GM18870 (cell line): ENCODE data around the gene CCDC134.

ENCODE experiments used
- ATAC-seq: cut with Tn5 transposase; IDR thresholded peaks from one replicate; pipeline ENCODE4 v1.9.1; 2021; ENCODE audit warnings: moderate library complexity; ENCODE audit not compliant: unreplicated experiment

The CCDC134 gene

DNA sequence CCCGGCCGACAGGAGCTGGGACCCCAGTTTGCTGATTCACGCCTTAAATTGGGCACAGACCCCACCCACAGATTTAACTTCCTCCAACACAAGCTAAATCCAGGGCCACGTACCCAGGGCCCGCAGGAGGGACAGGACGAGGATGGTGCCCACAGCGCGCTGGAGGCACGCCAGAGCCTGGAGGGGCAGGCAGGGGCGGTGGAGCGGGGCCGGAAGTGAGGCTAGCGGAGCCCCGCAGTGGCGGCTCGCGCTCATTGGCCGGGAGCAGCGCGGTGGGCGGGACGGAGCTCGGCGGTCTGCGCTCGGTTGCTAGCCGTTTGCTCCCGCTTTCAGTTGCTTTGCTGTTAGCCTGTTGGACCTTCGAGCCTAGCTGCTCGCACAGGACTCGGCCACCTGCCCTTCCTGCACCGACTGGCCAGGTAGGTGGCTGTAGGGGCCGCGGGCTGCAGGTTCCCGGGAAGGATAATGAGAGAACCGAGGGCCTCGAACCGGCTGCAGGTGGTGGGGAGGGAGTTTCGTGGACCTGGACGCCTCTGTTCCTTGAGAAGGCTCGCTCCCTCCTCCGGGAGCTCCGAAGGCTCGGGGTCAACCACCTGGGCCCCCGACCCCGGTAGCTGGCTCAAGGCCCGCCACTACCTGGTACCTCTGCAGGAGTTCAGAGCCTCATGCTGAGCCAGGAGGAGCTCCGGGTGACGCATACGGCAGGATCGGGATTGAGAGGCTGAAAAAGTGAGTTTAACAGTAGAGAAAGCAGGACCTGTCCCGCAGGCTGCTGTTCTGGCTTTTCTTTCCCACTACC lies at the start of gene CCDC134:
TSS of gene CCDC134 (plus strand) at position 332 of the 799 bp plus-strand sequence. CDS start 8,212 bp downstream, outside the sequence.
- ATAC-seq: peak; percentile 47

DNA sequence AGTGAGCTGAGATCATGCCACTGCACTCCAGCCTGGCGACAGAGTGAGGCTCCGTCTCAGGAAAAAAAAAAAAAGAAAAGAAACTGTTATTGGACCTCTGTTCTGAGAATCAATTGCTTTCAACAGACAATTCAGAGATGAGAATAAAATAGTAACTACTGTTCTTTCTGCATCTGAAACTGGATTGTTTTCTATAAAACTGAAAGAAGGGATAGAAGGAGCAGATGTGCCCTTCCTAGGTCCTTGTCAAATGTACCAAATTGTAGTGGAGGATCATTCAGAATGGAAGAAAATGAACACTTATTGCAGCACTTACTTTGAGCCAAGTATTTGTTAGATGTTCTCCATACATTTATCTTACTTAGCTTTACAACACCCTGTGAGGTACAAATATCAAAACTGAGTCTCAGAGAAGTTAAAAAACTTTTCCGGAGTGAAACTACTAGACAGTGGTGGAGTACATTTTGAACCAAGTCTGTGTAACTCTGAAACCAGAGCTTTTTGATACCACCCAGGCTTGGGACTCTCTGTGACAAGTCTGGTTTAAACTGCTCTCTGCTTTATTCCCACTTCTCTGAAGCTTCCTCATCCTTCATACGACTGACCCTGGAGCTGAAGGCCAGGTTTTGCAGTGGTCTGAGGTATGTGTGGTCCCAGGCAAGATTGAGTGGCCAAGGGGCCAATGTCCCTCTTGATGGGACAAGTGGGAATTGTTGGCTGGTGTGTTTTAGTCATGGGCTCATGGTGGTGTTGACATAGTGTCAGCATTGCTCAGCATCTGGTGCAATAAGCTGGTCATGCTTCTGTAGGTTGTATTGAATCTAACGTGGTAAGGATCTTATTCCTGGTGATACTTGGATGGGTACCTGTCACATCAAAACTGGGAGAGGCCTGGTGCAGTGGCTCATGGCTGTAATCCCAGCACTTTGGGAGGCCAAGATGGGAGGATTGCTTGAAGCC lies 48.2 kb upstream of the CCDC134 start:
- ATAC-seq: no peak

DNA sequence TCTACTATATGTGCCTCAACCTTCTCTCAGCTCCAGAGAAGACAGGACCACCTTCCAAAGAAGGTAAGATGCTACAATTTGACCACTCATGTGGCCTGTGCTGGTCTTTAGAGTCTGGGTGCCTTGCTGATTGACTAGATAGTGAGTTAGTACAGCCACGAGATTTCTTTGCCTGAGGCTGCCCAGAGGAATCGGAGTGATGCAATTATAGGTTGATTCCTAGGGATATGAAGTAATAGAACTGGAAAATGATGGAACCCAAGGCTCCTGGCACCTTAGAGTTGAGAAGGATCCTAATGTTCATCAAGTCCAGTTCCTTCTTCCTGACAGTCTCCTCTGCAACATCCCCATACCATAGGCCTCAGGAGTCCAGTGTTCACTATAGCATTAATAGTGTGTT lies 46.5 kb upstream of the CCDC134 start:
- ATAC-seq: no peak

DNA sequence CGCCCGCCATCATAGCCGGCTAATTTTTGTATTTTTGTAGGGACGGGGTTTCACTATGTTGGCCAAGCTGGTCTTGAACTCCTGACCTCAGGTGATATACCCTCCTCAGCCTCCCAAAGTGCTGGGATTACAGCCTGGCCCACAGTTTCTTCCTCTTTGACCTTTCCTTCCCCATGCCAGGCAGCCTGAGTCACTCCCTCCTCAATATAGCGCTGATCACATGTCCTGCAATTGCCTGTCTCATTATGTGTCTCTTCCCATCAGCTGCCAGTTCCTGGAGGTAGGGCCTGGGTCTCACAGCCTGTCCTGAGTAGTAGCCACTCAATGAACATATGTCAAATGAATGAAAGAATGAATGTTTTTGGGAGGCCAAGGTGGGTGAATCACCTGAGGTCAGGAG lies 43.0 kb upstream of the CCDC134 start:
- no peak for ATAC-seq

DNA sequence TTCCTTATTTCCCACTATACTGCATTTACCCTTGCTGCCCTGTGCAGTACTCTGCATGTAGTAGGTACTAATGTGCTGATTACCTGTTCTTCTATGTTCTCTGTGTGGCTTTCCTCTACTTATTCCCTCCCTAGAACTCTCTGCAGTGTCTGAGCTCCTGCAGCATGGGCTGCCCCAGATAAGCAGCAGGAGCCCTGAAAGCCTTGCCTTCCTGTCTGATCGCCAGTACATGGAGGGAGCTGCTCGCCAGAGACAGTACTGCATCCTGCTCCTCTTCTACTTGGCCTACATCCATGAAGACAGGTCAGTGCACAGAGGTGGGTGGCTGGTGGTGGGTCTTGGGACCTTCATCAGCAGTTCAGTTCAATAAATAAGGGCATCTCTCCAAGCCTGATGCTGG lies 42.2 kb upstream of the CCDC134 start:
- ATAC-seq: no peak

DNA sequence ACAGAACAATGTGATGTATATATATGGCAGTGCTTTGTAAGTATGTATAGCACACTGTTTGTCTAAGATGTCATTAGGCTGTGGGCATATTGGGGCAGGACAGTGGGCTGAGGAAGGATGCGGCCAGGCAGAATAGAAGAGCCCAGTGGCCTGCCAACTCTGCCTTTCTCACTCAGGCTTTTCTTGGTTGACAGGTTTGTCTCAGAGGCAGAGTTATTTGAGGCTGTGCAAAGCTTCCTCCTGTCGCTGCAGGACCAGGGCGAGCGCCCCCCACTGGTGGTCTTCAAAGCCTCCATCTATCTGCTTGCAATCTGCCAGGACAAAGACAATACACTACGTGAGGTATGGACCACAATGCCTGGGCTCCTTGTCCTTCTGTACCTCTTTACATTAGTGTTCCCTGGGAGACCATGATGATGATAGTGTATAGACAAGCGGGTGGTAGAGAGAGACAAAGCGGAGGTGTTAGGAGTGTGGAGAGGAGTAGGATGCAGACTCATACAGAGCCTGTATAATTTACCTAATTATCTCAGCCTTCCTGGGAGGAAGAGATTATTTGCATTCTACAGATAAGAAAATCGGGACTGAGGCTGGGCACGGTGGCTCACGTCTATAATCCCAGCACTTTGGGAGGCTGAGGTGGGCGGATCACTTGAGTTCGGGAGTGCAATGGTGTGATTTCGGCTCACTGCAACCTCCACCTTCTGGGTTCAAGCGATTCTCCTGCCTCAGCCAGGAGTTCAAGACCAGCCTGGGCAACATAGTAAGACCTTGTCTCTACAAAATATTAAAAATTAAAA lies 37.3 kb upstream of the CCDC134 start:
- no peak for ATAC-seq

DNA sequence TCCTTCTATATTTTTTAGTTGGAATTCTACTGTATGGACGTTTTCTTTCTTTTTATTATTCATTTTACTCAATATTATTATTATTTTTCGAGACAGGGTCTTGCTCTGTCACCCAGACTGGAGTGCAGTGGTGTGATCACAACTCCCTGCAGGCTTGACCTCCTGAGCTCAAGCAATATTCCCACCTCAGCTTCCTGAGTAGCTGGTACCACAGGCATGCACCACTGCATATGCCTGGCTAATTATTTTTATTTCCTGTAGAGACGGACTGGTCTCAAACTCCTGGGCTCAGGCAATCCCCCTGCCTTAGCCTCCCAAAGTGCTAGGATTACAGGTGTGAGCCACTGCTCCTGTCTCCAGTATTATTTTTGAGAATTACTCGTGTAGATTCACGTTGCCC lies 34.0 kb upstream of the CCDC134 start:
- ATAC-seq: no peak

DNA sequence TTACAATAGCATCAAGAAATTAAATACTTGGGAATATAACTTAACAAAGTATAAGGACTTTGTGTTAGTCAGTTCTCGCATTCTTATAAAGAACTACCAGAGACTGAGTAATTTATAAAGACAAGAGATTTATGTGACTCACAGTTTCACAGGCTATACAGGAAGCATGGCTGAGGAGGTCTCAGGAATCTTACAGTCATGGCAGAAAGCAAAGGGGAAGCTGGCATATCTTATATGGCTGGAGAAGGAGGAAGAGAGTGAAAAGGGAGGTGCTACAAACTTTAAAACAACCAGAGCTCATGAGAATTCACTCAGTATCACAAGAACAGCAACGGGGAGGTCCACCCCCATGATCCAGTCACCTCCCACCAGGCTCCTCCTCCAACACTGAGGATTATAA lies 32.0 kb upstream of the CCDC134 start:
- ATAC-seq: no peak

DNA sequence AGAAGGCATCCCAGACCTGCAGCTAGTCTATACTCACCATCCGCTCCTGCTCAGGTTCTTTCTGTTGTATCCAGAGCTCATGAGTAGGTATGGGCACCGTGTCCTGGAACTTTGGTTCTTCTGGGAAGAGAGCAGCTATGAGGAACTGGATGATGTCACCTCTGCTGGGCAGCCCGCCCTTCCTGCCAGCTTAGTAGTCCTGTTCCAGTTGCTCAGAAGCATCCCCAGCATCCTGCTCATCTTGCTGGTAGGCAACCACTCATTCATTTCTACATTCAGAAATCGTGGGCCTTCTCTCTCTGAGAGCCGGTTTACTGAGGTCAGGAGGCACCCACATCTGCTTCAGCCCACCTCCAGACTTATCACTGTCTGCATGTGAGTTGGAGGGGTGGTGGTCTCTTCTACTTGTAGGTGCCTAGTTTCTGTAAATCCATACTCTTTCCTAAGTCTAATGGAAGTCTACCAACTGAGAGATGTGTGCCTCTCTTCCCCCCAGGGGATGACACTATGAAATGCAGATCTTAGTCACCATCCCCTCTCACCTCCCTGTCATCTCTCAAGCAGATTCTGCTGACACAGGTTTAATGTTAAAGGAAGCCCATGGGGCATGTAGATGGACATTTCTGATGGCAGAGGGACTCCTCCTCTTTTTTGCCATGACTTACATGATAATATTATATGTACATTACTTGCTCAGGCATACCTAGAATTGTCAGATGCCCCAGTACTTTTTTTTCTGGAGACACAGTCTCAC lies 29.6 kb upstream of the CCDC134 start:
- ATAC-seq: no peak

DNA sequence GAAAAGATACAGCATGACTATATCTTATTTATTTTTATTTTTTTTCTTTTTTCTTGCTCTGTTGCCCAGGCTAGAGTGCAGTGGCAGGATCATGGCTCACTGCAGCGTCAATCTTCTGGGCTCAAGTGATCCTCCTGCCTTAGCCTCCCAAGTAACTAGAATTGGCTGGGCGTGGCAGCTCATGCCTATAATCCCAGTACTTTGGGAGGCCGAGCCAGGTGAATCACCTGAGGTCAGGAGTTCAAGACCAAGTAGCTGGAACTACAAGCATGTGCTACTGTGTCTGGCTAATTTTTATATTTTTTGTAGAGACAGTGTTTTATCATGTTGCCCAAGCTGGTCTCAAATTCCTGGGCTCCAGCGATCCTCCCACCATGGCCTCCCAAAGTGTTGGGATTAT lies 28.3 kb upstream of the CCDC134 start:
- ATAC-seq: no peak

DNA sequence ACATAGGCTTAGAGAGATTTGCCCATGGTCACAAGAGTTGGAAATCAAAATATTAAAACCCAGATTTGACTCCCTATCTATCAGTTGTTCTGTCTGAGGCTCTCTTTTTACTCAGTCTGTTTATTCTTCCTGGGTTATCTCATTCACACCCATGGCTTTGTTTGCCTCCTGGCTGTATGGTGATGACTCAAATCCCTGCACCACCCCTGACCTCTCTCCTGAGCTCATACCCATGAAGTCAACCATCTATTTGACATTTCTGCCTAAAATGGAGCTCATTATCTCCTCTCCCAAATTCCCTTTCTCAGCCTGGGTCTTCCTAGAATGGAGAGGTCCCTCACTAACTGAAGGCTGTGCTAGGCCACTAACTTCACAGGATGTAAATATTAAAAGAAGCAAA lies 27.8 kb upstream of the CCDC134 start:
- no peak for ATAC-seq

DNA sequence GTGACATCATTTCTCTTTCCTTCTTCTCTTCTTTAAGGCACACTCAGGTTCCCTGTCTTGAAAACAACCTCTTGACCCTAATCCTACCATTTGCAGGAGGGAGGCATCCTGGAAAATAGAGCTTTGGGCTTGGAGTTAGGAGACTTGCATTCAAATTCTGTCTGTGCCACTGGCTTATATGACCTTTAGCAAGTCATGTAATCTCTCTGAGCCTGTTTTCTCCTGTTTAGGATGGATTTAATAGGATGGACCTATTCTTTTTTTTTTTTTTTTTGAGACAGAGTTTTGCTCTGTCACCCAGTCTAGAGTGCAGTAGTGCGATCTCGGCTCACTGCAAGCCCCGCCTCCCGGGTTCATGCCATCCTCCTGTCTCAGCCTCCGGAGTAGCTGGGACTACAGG lies 25.1 kb upstream of the CCDC134 start:
- no peak for ATAC-seq

DNA sequence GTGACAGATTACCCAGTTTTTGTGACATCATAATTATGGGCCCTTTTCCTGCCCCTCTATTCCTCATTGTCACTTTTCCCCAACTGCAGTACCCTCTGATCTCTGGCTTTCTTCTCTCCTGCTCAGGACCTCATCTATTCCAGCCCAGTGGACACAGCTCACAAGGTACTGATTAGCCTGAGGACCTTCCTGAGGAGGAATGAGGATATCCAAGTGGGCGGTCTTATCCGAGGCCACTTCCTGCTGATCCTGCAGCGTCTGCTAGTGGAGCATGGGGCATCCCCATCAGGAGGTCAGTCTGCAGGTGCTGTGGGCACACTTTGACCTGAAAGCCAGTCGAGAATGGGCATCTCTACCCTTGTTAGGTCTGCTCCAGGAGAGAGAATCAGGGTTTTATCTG lies 24.5 kb upstream of the CCDC134 start:
- ATAC-seq: no peak

DNA sequence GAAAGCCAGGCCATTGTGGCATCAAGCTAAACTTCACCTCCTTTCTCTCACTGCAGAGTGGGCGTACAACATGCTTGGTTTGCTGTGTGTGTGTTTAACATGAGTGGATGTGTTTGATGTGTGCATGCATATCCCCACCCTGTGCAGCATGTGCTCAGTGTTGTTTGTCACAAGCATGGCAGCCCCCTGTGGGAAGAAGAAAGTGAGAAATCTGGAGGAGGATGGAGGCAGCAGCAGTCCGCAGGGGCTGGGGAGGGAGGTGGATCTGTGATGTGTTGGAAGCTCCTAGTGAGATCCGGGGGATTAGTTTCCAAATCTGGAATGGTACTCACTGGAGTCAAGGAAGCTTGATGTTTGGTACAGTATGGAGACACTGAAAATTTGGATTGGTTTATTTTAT lies 24.1 kb upstream of the CCDC134 start:
- no peak for ATAC-seq

DNA sequence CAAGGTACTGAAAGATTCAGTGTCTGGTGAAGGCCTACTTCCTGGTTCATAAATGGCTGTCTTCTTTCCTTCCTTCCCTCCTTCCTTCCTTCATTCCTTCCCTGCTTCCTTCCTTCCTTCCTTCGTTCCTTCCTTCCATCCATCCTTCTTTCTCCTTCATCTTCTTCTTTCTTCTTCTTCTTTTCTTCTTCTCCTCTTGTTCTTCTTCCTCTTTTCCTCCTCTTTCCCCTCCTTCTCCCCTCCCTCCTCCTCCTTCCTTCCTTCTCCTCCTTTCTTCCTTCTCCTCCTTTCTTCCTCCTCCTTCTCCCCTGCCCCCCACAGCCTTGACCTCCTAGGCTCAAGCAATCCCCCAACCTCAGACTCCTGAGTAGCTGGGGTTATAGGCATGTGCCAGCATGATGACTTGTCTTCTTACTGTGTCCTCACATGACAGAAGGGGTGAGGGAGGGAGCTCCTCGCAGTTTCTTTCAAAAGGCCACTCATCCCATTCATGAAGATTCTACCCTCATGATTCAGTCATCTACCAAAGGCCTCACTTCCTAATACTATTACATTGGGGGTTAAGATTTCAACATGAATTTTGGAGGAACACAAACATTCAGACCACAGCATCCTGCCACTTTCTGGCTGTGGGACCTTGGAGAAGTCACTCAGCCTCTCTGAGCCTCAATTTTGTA lies 22.6 kb upstream of the CCDC134 start:
- no peak for ATAC-seq

DNA sequence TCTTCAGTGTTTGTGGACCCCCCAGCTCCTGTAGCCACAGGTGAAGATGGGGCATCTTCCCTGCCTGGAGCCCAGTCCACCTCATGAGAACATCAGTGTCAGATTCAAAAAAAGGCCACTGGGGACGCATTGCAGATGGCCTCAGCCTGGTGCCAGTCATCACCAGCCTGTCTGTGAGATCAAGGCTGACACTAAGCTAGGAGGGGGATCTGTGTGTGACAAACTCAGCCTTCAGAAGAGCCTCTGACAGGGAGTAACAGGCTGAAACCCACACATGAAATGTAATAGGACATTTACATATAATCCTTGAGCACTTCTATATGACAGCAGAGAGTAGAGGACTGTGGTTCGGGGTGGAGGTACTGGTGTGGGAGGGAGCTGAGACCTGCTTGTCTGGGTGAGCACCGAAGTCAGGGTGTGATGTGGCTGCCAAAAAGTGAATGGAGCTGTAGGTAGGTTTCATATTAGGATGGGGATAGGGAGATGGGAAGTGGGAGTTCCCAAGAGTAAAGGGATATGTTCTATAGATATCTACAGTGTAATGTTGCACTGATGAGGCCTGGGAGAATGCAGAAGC lies 20.5 kb upstream of the CCDC134 start:
- no peak for ATAC-seq

DNA sequence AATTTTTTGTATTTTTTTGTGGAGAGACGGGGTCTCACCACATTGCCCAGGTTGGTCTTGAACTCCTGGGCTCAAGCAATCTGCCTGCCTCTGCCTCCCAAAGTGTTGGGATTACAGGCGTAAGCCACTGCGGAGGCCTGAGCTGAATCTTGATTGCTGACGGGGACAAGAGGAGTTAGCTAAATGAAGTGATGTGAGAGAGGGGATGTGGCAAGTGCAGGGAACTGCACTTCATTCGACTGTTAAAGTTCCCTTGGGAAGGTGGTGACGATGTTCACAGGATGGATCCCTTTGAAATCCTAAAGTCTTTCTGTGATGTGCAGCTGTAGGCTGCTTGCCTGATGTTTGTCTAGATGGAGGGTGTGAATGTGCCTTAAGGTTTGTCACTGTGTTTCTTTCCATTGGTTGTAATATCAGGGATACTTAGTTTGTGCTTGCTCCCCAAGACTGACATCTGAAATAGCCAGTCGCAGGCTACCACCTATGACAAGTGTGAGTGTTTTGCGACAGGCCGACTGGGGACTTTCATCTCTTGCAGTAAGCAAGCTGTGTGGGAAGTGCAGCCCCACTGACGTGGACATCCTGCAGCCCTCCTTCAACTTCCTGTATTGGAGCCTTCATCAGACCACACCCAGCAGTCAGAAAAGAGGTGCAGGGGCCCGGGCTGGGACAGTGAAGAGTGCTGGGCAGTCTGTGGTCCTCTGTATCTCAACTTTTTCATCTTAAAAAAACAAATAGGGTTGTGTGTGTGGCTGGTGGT lies 19.6 kb upstream of the CCDC134 start:
- ATAC-seq: peak; percentile 81

DNA sequence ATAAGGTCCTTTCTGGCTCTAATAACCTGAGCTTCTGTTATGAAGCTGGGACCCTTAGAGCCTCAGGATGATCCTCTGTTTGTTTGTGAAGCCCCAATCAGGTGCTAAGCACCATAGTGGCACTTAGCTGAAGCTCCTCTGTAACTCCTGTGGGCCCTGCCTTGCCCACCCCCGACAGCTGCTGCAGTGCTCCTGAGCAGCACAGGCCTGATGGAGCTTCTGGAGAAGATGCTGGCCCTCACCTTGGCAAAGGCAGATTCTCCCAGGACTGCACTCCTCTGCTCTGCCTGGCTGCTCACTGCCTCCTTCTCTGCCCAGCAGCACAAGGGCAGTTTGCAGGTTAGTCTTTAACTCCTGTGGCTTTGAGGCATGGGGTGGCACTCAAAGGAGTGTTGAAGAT lies 19.0 kb upstream of the CCDC134 start:
- no peak for ATAC-seq

DNA sequence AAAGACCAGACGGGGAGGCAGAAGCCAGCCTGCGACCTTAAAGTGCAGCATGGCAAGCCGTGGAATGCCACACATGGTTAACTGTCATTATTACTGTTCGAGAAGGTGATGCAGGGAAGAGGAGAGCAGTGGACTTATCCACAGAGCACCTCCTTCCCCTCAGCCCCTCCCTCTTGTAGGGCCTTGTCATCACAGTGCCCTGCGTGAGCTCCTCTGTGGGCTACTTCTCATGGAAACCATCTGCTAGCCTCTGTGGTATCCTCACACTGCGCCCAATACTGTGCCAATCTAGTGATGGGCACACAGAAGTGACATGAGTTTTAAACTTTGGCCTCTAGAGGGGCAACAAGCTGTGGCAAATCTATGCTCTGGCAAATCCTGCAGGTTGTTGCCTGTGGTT lies 18.2 kb upstream of the CCDC134 start:
- no peak for ATAC-seq
